Esophagus muscularis mucosa (tissue), 4 donors: Measurements from ENCODE around the gene LCNL1.

Experiments used
- EP300 ChIP-seq: sonication (generic); formaldehyde crosslinking; IDR thresholded peaks from one replicate; pipeline ENCODE4 v1.6.1; 2017; ENCODE audit warnings: antibody characterized with exemption
- POLR2A ChIP-seq: fragments of 450-650 bp; IDR thresholded peaks from one replicate; pipeline ENCODE4 v1.6.1; 2017; ENCODE audit warnings: antibody characterized with exemption, moderate library complexity, mild to moderate bottlenecking, low read depth
- POLR2AphosphoS5 ChIP-seq, 2 donors: sonication (generic); formaldehyde crosslinking; IDR thresholded peaks; one replicate each; pipeline ENCODE4 v1.6.1; 2017; ENCODE audit warnings: antibody characterized with exemption in 2 of 2
- TF ChIP-seq, protein P1 (sequence below), 3 experiments: fragments of 200-600 bp in 2 of 3; fragments of 450-650 bp in 1 of 3; sonication (generic) in 2 of 3; IDR thresholded peaks; one replicate each; pipeline ENCODE4 v1.5.1; 2017 to 2019; ENCODE audit warnings: antibody characterized with exemption in 3 of 3, mild to moderate bottlenecking in 2 of 3, moderate library complexity in 1 of 3

- no peak for TF ChIP-seq POLR2A
- TF ChIP-seq, protein P1, sequence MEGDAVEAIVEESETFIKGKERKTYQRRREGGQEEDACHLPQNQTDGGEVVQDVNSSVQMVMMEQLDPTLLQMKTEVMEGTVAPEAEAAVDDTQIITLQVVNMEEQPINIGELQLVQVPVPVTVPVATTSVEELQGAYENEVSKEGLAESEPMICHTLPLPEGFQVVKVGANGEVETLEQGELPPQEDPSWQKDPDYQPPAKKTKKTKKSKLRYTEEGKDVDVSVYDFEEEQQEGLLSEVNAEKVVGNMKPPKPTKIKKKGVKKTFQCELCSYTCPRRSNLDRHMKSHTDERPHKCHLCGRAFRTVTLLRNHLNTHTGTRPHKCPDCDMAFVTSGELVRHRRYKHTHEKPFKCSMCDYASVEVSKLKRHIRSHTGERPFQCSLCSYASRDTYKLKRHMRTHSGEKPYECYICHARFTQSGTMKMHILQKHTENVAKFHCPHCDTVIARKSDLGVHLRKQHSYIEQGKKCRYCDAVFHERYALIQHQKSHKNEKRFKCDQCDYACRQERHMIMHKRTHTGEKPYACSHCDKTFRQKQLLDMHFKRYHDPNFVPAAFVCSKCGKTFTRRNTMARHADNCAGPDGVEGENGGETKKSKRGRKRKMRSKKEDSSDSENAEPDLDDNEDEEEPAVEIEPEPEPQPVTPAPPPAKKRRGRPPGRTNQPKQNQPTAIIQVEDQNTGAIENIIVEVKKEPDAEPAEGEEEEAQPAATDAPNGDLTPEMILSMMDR (IDR thresholded peaks at IDR 0.05) = no peak
- no peak for TF ChIP-seq POLR2AphosphoS5 (IDR thresholded peaks at IDR 0.05)
- no peak for TF ChIP-seq EP300
Observed at GRCh38 chr9:136934277-136934676, 48.5 kb upstream of the LCNL1 start.
